OCI-LY7 (cell line): Measurements from ENCODE around the gene APBB2. TPM values are rescaled to one million over a fixed set of nuclear protein-coding genes. Genes with fewer than 3 reads are reported as not detected.

Experiments
- BruUV-seq: library from RNA; stranded (reverse); fragments of 400-500 nt; replicated peaks from 2 replicates; lab custom pipeline; 2021; lab: Mats Ljungman, UMichigan
- CTCF ChIA-PET: fragments of 300-600 bp; sonication (Branson Sonifier 250); formaldehyde crosslinking; loops from one replicate; lab custom pipeline; 2022; ENCODE audit warnings: antibody characterized with exemption; ENCODE audit not compliant: unreplicated experiment; lab: Charles Lee
- POLR2A ChIA-PET: fragments of 300-600 bp; sonication (Branson Sonifier 250); formaldehyde crosslinking; loops from one replicate; lab custom pipeline; 2022; ENCODE audit warnings: antibody characterized with exemption; lab: Charles Lee
- DNase-seq: peaks from one replicate; pipeline ENCODE4 v3.0.0-alpha.2; 2015; ENCODE audit warnings: low spot score
- H2AFZ ChIP-seq: fragments of 200-600 bp; sonication (generic), shearing (Covaris generic); 2 replicates; pipeline ENCODE4 v1.6.1; 2014; ENCODE audit warnings: mild to moderate bottlenecking, antibody characterized with exemption, low read length, moderate library complexity
- H3K27ac ChIP-seq: fragments of 200-600 bp; sonication (generic); 2 replicates; pipeline ENCODE4 v1.5.1; 2014; ENCODE audit warnings: mixed run types, low read depth, mild to moderate bottlenecking, moderate library complexity, low read length, inconsistent platforms; ENCODE audit not compliant: poor library complexity, severe bottlenecking
- H3K36me3 ChIP-seq: fragments of 200-600 bp; sonication (generic); 2 replicates; pipeline ENCODE4 v1.6.1; 2014; ENCODE audit warnings: mild to moderate bottlenecking, antibody characterized with exemption, low read length, moderate library complexity, mixed read lengths; ENCODE audit not compliant: insufficient read depth
- H3K4me1 ChIP-seq: fragments of 200-600 bp; sonication (generic); 2 replicates; pipeline ENCODE4 v1.5.1; 2014; ENCODE audit warnings: mild to moderate bottlenecking, low read length; ENCODE audit not compliant: insufficient read depth, poor library complexity, severe bottlenecking
- H3K4me2 ChIP-seq: fragments of 200-600 bp; sonication (generic); 2 replicates; pipeline ENCODE4 v1.6.1; 2014; ENCODE audit warnings: mild to moderate bottlenecking, low read length
- H3K4me3 ChIP-seq: fragments of 200-600 bp; sonication (generic); 2 replicates; pipeline ENCODE4 v1.5.1; 2014; ENCODE audit warnings: mild to moderate bottlenecking, low read depth, low read length; ENCODE audit not compliant: poor library complexity, severe bottlenecking
- H3K79me2 ChIP-seq: fragments of 200-600 bp; sonication (generic); 2 replicates; pipeline ENCODE4 v1.6.1; 2016; ENCODE audit warnings: low read depth, mild to moderate bottlenecking, low read length, moderate library complexity, mixed read lengths; ENCODE audit not compliant: insufficient read depth
- H3K9me2 ChIP-seq: fragments of 200-600 bp; sonication (generic); 2 replicates; pipeline ENCODE4 v1.6.1; 2016; ENCODE audit warnings: mild to moderate bottlenecking, low read length, mixed read lengths; ENCODE audit not compliant: insufficient read depth
- H3K9me3 ChIP-seq: fragments of 200-600 bp; sonication (generic); 2 replicates; pipeline ENCODE4 v1.6.1; 2014; ENCODE audit warnings: mild to moderate bottlenecking, mixed run types, low read length, mixed read lengths
- H4K20me1 ChIP-seq: fragments of 200-600 bp; sonication (generic); 2 replicates; pipeline ENCODE4 v1.6.1; 2014; ENCODE audit warnings: mild to moderate bottlenecking, antibody characterized with exemption, low read length, moderate library complexity, mixed read lengths; ENCODE audit not compliant: insufficient read depth
- EZH2phosphoT487 ChIP-seq: fragments of 200-600 bp; sonication (generic); IDR thresholded peaks from 2 replicates; pipeline ENCODE4 v1.6.1; 2018; ENCODE audit warnings: low read depth, borderline replicate concordance, mild to moderate bottlenecking, mixed run types, antibody characterized with exemption, low read length, moderate library complexity, mixed read lengths
- intact Hi-C: fragments of 100-400 bp; cut with micrococcal nuclease; formaldehyde crosslinking; loops from one replicate; pipeline ENCODE4 v1.10.0; 2022; ENCODE audit not compliant: unreplicated experiment
- total RNA-seq, 2 experiments: library from RNA; depleted of rRNA in 1 of 2; stranded (reverse); fragments of >200 nt in 1 of 2; shearing (Covaris generic) in 1 of 2; gene quantifications; 2 replicates each; pipeline ENCODE4 v1.2.3, GENCODE V29; 2014 to 2022
- TF ChIP-seq, protein P1 (sequence below): fragments of 200-600 bp; sonication (generic); conservative IDR thresholded peaks from 2 replicates; pipeline ENCODE4 v1.5.1; 2014; ENCODE audit warnings: mild to moderate bottlenecking, antibody characterized with exemption, low read length, moderate library complexity, mixed read lengths

The APBB2 gene
- total RNA-seq, 2 experiments from 2014 or later = 66.4 to 88.5 TPM

- Histone ChIP-seq H3K79me2 (peaks cover 7% of the 10 kb centered on the region; the same call in 1 of the 2 replicates), H3K4me3 (peak overlapping the region; percentile 59), H3K9me3 (peaks cover 4% of the 10 kb centered on the region; the same call in 1 of the 2 replicates), H3K4me1 (peaks cover 91% of the 10 kb centered on the region), H3K27ac (peak overlapping the region; percentile 100), H3K36me3 (peaks cover 4% of the 10 kb centered on the region; the same call in 1 of the 2 replicates), H3K9me2 (no peaks in the 10 kb centered on the region), H4K20me1 (no peaks in the 10 kb centered on the region), H3K4me2 (peak overlapping the region; percentile 84), H2AFZ (peak overlapping the region; percentile 21; the same call in 1 of the 2 replicates)
- BruUV-seq = no TSS peak
- POLR2A ChIA-PET = interaction anchor here (0.6 to 10.8 kb wide), 11 partner anchors 10 to 1067 kb away, joined by 3 to 127 read pairs (median 5); partner anchors contain the start of gene UCHL1
- DNase-seq = peak; percentile 95
- TF ChIP-seq EZH2phosphoT487 = no peak
- TF ChIP-seq, protein P1, sequence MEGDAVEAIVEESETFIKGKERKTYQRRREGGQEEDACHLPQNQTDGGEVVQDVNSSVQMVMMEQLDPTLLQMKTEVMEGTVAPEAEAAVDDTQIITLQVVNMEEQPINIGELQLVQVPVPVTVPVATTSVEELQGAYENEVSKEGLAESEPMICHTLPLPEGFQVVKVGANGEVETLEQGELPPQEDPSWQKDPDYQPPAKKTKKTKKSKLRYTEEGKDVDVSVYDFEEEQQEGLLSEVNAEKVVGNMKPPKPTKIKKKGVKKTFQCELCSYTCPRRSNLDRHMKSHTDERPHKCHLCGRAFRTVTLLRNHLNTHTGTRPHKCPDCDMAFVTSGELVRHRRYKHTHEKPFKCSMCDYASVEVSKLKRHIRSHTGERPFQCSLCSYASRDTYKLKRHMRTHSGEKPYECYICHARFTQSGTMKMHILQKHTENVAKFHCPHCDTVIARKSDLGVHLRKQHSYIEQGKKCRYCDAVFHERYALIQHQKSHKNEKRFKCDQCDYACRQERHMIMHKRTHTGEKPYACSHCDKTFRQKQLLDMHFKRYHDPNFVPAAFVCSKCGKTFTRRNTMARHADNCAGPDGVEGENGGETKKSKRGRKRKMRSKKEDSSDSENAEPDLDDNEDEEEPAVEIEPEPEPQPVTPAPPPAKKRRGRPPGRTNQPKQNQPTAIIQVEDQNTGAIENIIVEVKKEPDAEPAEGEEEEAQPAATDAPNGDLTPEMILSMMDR = no peak
- CTCF ChIA-PET = interaction anchor here (0.9 to 1.3 kb wide), 2 partner anchors 11 to 202 kb away, joined by 3 read pairs; no protein-coding TSS in a partner anchor
- intact Hi-C loops = loop anchor here (2.0 to 10.0 kb wide), 8 partner anchors 14 to 1959 kb away; partner anchors contain the start of genes RHOH and TMEM156
Measured at GRCh38 chr4:40990899-40991265, 223.5 kb downstream of the APBB2 start.

GRCh38 chr4:40990236-40990898 lies 224.0 kb downstream of the APBB2 start:
- peak overlapping the region; percentile 45 for H3K4me3 ChIP-seq

More at GRCh38 chr4:40990236-40990898, 224.0 kb downstream of the APBB2 start:
- Histone ChIP-seq H3K27ac (peak overlapping the region; percentile 100), H3K9me3 (no peaks in the 10 kb centered on the region), H3K36me3 (no peaks in the 10 kb centered on the region; the same call in 1 of the 2 replicates), H4K20me1 (no peaks in the 10 kb centered on the region), H2AFZ (peak overlapping the region; percentile 21; the same call in 1 of the 2 replicates), H3K79me2 (peaks cover 6% of the 10 kb centered on the region; the same call in 1 of the 2 replicates), H3K4me2 (peak overlapping the region; percentile 84), H3K9me2 (no peaks in the 10 kb centered on the region), H3K4me1 (peaks cover 89% of the 10 kb centered on the region)
- no peak for TF ChIP-seq EZH2phosphoT487
- TF ChIP-seq, protein P1 = no peak
- intact Hi-C loops = loop anchor here (2.0 to 10.0 kb wide), 8 partner anchors 14 to 1958 kb away; partner anchors contain the start of genes RHOH and TMEM156
- ChIA-PET POLR2A (interaction anchor here (0.5 to 10.8 kb wide), 14 partner anchors 9 to 1067 kb away, joined by 3 to 127 read pairs (median 4); partner anchors contain the start of gene UCHL1), CTCF (interaction anchor here (0.9 to 1.3 kb wide), 4 partner anchors 10 to 223 kb away, joined by 3 to 4 read pairs (median 3); no protein-coding TSS in a partner anchor)
- DNase-seq = no peak
- no TSS peak for BruUV-seq
